ENCODE measurements around the gene SLC26A1. TPM values are rescaled to one million over a fixed set of nuclear protein-coding genes. Genes with fewer than 3 reads are reported as not detected.

The SLC26A1 gene
- total and polyA plus RNA-seq, 3 experiments from 2014 or later, result 1.1 TPM; not detected in 2

DNA sequence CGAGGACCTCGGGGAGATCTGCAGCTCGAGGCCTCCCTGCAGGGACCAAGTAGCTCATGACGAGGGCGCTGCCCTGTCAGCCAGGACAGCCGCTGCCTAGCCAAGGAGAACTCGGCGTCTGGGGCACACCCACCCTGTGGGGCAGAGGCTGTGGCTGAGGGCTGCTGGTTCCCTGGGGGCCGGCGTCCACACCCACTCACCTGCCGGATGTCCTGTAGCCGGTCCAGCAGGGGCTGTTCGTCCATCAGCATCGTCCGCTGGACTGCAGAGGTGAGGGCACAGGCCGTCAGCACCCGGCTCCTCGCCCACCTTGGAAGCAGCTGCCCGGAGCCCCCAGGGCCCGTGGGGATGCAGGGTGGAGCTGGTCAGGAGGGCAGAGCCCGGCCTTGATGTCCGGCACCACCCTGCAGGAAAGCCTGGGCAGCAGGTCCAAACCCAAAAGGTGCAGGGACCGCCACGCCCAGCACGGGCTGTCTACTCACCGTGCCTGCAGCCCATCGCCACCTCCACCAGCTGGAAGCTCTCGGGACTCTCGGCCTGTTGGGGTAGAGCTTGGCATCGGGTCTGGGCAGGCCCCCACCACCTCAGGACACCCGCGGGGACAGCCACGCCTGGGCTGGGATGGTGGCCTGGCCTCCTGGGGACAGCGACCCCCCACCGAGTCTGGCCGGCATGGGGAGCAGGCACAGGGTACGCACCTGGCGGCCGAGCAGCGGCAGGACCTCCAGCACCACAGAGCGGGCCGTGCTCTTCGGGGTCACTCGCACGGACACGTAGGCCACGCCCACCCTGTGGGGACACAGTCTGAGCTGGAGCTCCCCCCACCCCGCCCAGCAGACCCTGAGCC, 26.7 kb downstream of the SLC26A1 start:
- H3K4me3 ChIP-seq (ENCODE audit: low read length), result no peak overlapping the region
- POLR2A ChIA-PET, result no interaction called here
- no peak overlapping the region for H3K4me3 Mint-ChIP-seq
- no peaks in the 10 kb centered on the region for H3K36me3 ChIP-seq (ENCODE audit: insufficient read depth, low read length)
- H3K9me3 Mint-ChIP-seq, result no peaks in the 10 kb centered on the region
- H3K36me3 Mint-ChIP-seq, result peaks cover 0 to 40% (median 0%) of the 10 kb centered on the region in 3 donors
- no peak for DNase-seq
- peak overlapping the region in 1 of 8 donors; percentile 17 for H3K27ac Mint-ChIP-seq
- CTCF ChIA-PET, result interaction anchor here (1.1 kb wide), 1 partner anchor 32 kb away, joined by 3 read pairs; no protein-coding TSS in a partner anchor
- peaks cover 16 to 19% (median 17%) of the 10 kb centered on the region in 3 donors for H3K4me1 Mint-ChIP-seq
- H3K27me3 ChIP-seq (ENCODE audit: insufficient read depth, low read length, poor library complexity, severe bottlenecking), result no peaks in the 10 kb centered on the region
- peaks cover 22% of the 10 kb centered on the region for H3K4me1 ChIP-seq (ENCODE audit: insufficient read depth, low read length)
- H3K27ac ChIP-seq (ENCODE audit: low read depth, low read length), result no peak overlapping the region
- no peaks in the 10 kb centered on the region for H3K27me3 Mint-ChIP-seq
- no peaks in the 10 kb centered on the region for H3K9me3 ChIP-seq (ENCODE audit: low read length)

DNA sequence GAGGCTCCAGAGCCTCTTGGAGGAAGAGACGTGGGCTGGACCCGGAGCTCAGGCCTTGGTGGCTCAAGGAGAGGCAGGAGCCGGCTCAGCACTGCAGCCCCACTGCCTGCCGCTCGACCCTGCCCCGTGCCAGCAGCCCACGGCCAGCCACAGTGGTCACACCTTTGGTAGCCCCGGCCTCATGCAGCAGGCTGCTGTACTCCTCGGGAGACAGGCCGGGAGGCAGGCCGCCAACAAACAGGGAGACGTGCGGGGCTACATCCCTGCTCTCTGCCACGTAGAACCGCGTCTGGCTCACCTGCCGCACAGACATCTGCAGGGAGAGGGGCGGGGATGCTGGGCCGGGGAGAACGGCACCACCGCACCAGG, 27.5 kb downstream of the SLC26A1 start:
- DNase-seq, result no peak
- ChIA-PET POLR2A (no interaction called here), CTCF (no interaction called here)
- H3K4me3 ChIP-seq (ENCODE audit: low read length), result no peak overlapping the region
- H3K9me3 ChIP-seq (ENCODE audit: low read length), result no peaks in the 10 kb centered on the region
- no peaks in the 10 kb centered on the region for H3K27me3 ChIP-seq (ENCODE audit: insufficient read depth, low read length, poor library complexity, severe bottlenecking)
- no peaks in the 10 kb centered on the region for H3K36me3 ChIP-seq (ENCODE audit: insufficient read depth, low read length)
- Mint-ChIP-seq H3K4me3 (no peak overlapping the region), H3K27me3 (no peaks in the 10 kb centered on the region), H3K27ac (peak overlapping the region in 1 of 8 donors; percentile 17), H3K9me3 (no peaks in the 10 kb centered on the region), H3K36me3 (peaks cover 0 to 45% (median 0%) of the 10 kb centered on the region in 3 donors), H3K4me1 (peaks cover 9 to 11% (median 10%) of the 10 kb centered on the region in 3 donors)
- H3K27ac ChIP-seq (ENCODE audit: low read depth, low read length), result no peak overlapping the region
- H3K4me1 ChIP-seq (ENCODE audit: insufficient read depth, low read length), result peaks cover 14% of the 10 kb centered on the region

DNA sequence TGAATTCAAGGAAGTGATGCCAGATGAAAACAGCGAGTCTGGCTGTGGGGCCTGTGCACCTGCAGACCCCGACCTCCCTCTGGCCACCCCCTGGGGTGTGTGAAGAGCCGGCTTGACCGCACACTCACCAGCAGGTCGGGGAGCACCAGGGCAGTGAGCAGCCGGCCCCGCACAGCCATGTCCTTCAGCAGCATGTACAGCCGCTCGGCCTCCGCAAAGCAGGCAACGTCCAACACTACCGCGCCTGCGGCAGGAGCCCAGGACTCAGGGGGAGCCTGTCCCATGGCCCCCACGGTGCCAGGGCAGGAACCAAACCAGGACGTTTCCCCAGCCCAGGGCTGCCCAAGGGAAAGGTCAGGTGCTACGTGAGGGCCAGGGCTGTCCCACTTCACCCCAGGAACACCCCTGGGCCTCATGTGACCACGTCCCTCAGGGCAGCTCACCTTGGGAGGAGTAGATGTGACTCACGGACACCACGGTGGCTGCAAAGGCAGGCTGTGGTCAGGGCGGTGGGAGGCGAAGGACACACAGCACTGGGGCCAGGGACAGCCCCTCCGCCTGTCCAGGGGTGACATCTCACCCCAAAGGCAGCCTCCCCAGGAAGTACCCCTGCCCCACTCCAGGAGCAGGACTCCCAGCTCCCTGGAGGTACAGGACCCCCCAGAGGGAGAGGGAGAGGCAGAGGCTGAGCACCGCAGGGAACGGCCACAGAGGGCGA, 28.0 kb downstream of the SLC26A1 start:
- H3K4me1 ChIP-seq (ENCODE audit: insufficient read depth, low read length), result peaks cover 9% of the 10 kb centered on the region
- no peaks in the 10 kb centered on the region for H3K36me3 ChIP-seq (ENCODE audit: insufficient read depth, low read length)
- no peaks in the 10 kb centered on the region for H3K9me3 Mint-ChIP-seq
- no peak overlapping the region for H3K27ac Mint-ChIP-seq
- POLR2A ChIA-PET, result no interaction called here
- DNase-seq, result peak in 1 of 5 donors; percentile 33
- H3K4me1 Mint-ChIP-seq, result peaks cover 4 to 6% (median 4%) of the 10 kb centered on the region in 3 donors
- no peak overlapping the region for H3K4me3 ChIP-seq (ENCODE audit: low read length)
- H3K9me3 ChIP-seq (ENCODE audit: low read length), result no peaks in the 10 kb centered on the region
- H3K27me3 ChIP-seq (ENCODE audit: insufficient read depth, low read length, poor library complexity, severe bottlenecking), result no peaks in the 10 kb centered on the region
- no peak overlapping the region for H3K4me3 Mint-ChIP-seq
- H3K27me3 Mint-ChIP-seq, result no peaks in the 10 kb centered on the region
- H3K36me3 Mint-ChIP-seq, result peaks cover 0 to 49% (median 0%) of the 10 kb centered on the region in 3 donors
- no peak overlapping the region for H3K27ac ChIP-seq (ENCODE audit: low read depth, low read length)
- CTCF ChIA-PET, result no interaction called here

DNA sequence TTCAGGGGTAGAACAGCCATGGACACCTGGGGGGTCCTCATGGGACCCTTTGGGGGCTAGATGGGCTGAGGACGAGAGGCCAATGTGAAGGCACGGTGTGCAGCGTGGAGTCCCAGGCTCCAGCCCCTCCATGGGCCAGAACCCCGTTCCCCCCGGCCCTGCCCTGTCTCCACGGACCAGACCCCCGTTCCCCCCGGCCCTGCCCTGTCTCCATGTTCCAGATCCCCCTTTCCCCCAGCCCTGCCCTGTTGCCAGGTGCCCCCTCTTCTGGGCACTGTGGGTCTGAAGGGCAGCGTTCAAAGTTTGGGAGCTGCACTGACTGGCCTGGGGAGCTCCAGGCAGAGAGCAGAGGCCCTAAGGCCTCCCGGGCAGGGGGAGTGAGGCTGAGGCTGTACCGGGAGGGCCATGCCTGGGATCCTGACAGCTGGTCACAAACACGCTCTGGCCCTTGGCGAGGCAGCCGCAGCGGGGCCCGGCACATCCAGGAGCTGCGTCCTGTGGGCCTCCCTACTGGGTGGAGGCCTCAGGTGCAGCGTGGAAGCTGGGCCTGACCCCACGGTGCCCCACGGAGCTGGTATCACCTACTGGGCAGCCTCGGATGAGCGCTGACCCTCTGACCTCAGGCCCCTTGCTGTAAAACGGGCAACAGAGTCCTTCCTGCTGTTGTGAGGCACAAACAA, 28.7 kb downstream of the SLC26A1 start:
- Histone ChIP-seq H3K4me1 (ENCODE audit: insufficient read depth, low read length) (peaks cover 2% of the 10 kb centered on the region), H3K9me3 (ENCODE audit: low read length) (no peaks in the 10 kb centered on the region), H3K4me3 (ENCODE audit: low read length) (no peak overlapping the region), H3K36me3 (ENCODE audit: insufficient read depth, low read length) (no peaks in the 10 kb centered on the region), H3K27ac (ENCODE audit: low read depth, low read length) (no peak overlapping the region), H3K27me3 (ENCODE audit: insufficient read depth, low read length, poor library complexity, severe bottlenecking) (no peaks in the 10 kb centered on the region)
- no peak overlapping the region for H3K4me3 Mint-ChIP-seq
- ChIA-PET POLR2A (no interaction called here), CTCF (interaction anchor here (1.9 kb wide), 1 partner anchor 222 kb away, joined by 7 read pairs; no protein-coding TSS in a partner anchor)
- DNase-seq, result peak in 1 of 5 donors; percentile 27
- H3K4me1 Mint-ChIP-seq, result no peaks in the 10 kb centered on the region
- H3K36me3 Mint-ChIP-seq, result peaks cover 0 to 55% (median 0%) of the 10 kb centered on the region in 3 donors
- no peaks in the 10 kb centered on the region for H3K27me3 Mint-ChIP-seq
- no peaks in the 10 kb centered on the region for H3K9me3 Mint-ChIP-seq
- peak overlapping the region in 1 of 8 donors; percentile 32 for H3K27ac Mint-ChIP-seq

DNA sequence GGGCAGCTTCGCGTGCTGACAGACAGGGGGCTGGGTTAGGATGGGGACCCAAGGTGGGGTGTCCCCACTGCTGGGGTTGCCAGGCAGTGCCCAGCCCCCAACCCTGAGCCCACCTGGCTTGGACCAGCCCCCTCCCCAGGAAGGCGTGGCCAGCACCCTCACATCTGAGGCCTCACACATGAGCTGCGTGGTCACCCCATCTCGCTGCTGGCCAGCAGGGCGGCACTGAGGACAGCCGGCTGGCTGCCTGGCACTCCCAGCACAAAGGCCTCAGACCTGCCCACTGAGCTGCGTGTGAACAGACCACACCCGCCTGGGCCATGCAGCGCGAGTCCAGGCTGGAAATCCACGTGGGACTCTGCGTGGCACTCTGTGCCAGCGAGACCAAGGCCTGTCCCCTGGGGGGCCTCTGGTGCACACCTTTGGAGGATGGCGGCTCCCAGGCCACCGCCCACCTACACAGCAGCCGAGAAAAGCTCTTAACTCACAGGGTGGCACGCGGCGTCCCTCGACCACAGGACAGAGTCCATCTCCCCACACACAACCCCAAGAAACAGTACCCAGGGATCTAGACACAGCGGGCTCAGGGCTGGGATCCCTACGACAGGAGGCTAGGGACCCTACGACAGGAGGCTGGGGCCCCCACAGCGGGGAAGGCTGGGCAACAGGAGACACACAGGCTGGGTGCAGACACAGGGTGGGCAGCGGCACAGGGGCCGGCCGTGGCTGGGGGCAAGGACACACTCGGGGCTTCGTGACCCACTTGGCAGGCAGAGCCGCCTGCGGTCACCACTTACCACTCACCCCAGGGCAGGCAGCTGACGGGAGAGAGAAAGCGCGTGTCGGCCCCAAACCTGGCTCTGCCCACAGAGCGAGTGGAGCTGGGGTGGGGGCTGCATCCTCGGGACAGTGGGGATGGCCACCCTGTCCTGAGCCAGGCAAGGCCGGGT, 29.7 kb downstream of the SLC26A1 start:
- Histone ChIP-seq H3K27ac (ENCODE audit: low read depth, low read length) (no peak overlapping the region), H3K9me3 (ENCODE audit: low read length) (no peaks in the 10 kb centered on the region), H3K4me3 (ENCODE audit: low read length) (no peak overlapping the region), H3K36me3 (ENCODE audit: insufficient read depth, low read length) (no peaks in the 10 kb centered on the region), H3K27me3 (ENCODE audit: insufficient read depth, low read length, poor library complexity, severe bottlenecking) (no peaks in the 10 kb centered on the region), H3K4me1 (ENCODE audit: insufficient read depth, low read length) (no peaks in the 10 kb centered on the region)
- H3K36me3 Mint-ChIP-seq, result peaks cover 0 to 65% (median 0%) of the 10 kb centered on the region in 3 donors
- no peaks in the 10 kb centered on the region for H3K9me3 Mint-ChIP-seq
- DNase-seq, result peak in 1 of 5 donors; percentile 39
- H3K27ac Mint-ChIP-seq, result no peak overlapping the region
- no peak overlapping the region for H3K4me3 Mint-ChIP-seq
- H3K27me3 Mint-ChIP-seq, result no peaks in the 10 kb centered on the region
- peaks cover 0 to 1% (median 0%) of the 10 kb centered on the region in 3 donors for H3K4me1 Mint-ChIP-seq
- CTCF ChIA-PET, result interaction anchor here (1.1 to 1.9 kb wide), 2 partner anchors 24 to 221 kb away, joined by 3 to 7 read pairs; no protein-coding TSS in a partner anchor
- POLR2A ChIA-PET, result no interaction called here

DNA sequence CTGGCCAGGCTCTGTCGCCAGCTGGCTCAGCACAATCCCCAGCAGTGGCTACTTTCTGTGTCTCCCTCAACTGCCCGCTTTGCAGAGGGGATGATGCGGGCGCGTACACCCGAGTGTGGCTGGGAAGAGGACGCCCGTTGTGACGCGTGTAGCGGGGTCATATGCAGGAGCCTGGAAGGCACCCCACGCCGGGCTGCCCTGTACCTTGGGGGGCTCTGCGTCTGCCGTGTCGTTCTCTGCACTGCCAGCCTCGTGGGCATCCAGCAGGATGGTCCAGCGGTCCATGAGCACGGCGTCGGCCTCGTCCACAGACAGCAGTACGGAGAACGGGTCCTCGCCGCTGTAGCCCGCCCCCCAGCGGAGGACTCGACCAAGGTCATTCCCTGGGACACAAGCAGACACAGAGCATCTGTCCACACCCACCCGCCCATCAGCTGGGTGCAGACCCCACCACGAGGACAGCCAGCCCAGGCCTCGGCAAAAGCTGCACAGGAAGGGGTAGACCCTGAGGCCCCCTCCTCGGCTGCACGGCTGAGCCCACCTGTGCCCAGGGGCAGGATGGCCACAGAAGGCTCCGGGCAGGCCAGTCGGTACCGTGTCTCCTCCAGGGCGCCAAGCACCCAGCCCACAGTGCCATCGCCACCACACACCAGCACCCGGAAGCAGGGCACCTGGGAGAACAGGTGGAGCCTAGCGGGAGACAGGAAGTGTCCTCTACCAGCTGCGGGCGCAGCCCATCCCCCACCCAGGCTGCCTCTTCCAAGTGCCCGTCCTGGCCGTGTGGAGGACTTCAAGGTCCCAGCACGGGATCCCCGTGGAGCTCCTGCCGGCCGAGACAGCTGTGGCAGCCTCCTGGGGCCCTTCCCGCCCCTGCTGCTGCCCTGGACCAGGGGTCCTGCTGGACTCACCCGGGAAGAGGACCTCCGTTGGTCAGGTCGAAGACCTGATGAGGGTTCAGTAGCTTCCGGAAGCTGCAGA, 30.7 kb downstream of the SLC26A1 start:
- CTCF ChIA-PET, result interaction anchor here (1.1 to 1.9 kb wide), 2 partner anchors 25 to 220 kb away, joined by 3 to 7 read pairs; no protein-coding TSS in a partner anchor

More for the DNA sequence above, 30.7 kb downstream of the SLC26A1 start:
- no peak overlapping the region for H3K4me3 Mint-ChIP-seq
- peaks cover 0 to 1% (median 0%) of the 10 kb centered on the region in 3 donors for H3K4me1 Mint-ChIP-seq
- DNase-seq, result peak in 1 of 5 donors; percentile 48
- Histone ChIP-seq H3K27ac (ENCODE audit: low read depth, low read length) (no peak overlapping the region), H3K27me3 (ENCODE audit: insufficient read depth, low read length, poor library complexity, severe bottlenecking) (no peaks in the 10 kb centered on the region), H3K9me3 (ENCODE audit: low read length) (no peaks in the 10 kb centered on the region), H3K36me3 (ENCODE audit: insufficient read depth, low read length) (no peaks in the 10 kb centered on the region), H3K4me1 (ENCODE audit: insufficient read depth, low read length) (no peaks in the 10 kb centered on the region), H3K4me3 (ENCODE audit: low read length) (no peak overlapping the region)
- peaks cover 0 to 73% (median 0%) of the 10 kb centered on the region in 3 donors for H3K36me3 Mint-ChIP-seq
- no peak overlapping the region for H3K27ac Mint-ChIP-seq
- no peaks in the 10 kb centered on the region for H3K9me3 Mint-ChIP-seq
- H3K27me3 Mint-ChIP-seq, result no peaks in the 10 kb centered on the region
- POLR2A ChIA-PET, result no interaction called here
